Measurements from ENCODE around the gene RTL10.

DNA sequence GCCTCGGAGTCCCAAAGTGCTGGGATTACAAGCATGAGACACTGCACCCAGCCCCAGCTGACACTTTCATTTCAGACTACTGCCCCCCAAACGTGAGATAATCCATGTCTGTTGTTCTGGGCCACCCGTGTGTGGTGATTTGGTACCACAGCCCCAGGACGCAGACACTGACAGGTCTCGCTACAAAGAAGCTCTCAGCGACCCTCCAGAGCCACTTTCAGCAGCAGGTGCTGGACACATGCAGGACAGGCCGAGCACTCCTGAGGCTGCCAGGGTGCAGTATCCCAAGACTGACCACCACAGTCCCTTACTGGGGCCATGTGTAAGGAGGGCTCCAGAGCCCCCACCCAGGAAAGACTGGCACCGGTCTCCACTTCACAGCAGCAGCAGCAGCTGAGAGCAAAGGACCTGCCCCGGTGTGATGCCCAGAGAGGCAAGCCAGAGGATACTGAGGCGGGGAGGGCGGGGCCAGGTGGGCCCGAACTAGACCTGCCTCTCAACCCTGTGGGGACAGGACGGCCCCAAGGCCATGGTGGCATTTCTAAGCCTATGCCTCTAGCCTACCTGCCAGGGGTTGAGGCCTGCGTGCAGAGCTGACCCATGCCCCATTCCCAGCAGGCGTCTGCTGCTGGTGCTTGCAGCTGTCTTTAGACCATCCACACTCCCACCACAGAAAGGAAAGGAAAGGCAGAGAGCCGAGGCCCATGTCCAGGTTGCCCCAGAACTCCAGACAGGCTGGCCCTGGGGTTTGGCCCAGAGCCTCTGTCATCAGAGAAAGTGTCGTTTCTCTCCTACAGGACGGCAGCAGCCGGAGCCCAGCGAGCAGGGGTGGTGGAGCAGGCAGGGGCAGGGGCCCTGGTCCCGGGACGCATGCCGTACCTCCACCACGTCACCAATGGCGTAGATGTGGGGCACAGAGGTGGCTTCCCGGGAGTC is 28.0 kb upstream of the RTL10 start:
- TF ChIP-seq EP300 (IDR thresholded peaks at IDR 0.05), result no peak
- TF ChIP-seq, protein P1, sequence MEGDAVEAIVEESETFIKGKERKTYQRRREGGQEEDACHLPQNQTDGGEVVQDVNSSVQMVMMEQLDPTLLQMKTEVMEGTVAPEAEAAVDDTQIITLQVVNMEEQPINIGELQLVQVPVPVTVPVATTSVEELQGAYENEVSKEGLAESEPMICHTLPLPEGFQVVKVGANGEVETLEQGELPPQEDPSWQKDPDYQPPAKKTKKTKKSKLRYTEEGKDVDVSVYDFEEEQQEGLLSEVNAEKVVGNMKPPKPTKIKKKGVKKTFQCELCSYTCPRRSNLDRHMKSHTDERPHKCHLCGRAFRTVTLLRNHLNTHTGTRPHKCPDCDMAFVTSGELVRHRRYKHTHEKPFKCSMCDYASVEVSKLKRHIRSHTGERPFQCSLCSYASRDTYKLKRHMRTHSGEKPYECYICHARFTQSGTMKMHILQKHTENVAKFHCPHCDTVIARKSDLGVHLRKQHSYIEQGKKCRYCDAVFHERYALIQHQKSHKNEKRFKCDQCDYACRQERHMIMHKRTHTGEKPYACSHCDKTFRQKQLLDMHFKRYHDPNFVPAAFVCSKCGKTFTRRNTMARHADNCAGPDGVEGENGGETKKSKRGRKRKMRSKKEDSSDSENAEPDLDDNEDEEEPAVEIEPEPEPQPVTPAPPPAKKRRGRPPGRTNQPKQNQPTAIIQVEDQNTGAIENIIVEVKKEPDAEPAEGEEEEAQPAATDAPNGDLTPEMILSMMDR (IDR thresholded peaks at IDR 0.05), result no peak

Measured in ovary (tissue), 3 donors.